Nephron (organoid): ENCODE results near the gene UBAC1.

Source experiments
- H3K27ac Mint-ChIP-seq, 3 experiments: 2 replicates each; pipeline ENCODE4 v1.8.0; 2020; ENCODE audit warnings: mixed read lengths in 3 of 3, mild to moderate bottlenecking in 2 of 3, moderate library complexity in 1 of 3
- H3K27me3 Mint-ChIP-seq: 2 replicates; pipeline ENCODE4 v1.8.0; 2021; ENCODE audit warnings: low read depth, mild to moderate bottlenecking, moderate library complexity, mixed read lengths
- H3K36me3 Mint-ChIP-seq: 2 replicates; pipeline ENCODE4 v1.8.0; 2020; ENCODE audit warnings: low read depth, mixed read lengths
- H3K4me1 Mint-ChIP-seq: 2 replicates; pipeline ENCODE4 v1.8.0; 2020; ENCODE audit warnings: mixed read lengths
- H3K4me3 Mint-ChIP-seq, 3 experiments: 2 replicates each; pipeline ENCODE4 v1.8.0; 2020; ENCODE audit warnings: mild to moderate bottlenecking in 3 of 3, mixed read lengths in 3 of 3, moderate library complexity in 2 of 3
- H3K9me3 Mint-ChIP-seq: 2 replicates; pipeline ENCODE4 v1.8.0; 2020; ENCODE audit warnings: mixed read lengths
- TF ChIP-seq, protein P1 (sequence below), 3 experiments: fragments of 200-600 bp; sonication (generic); IDR thresholded peaks; one replicate each; pipeline ENCODE4 v1.5.0; 2021; ENCODE audit warnings: antibody characterized with exemption in 3 of 3; ENCODE audit not compliant: unreplicated experiment in 3 of 3

Gene UBAC1

DNA sequence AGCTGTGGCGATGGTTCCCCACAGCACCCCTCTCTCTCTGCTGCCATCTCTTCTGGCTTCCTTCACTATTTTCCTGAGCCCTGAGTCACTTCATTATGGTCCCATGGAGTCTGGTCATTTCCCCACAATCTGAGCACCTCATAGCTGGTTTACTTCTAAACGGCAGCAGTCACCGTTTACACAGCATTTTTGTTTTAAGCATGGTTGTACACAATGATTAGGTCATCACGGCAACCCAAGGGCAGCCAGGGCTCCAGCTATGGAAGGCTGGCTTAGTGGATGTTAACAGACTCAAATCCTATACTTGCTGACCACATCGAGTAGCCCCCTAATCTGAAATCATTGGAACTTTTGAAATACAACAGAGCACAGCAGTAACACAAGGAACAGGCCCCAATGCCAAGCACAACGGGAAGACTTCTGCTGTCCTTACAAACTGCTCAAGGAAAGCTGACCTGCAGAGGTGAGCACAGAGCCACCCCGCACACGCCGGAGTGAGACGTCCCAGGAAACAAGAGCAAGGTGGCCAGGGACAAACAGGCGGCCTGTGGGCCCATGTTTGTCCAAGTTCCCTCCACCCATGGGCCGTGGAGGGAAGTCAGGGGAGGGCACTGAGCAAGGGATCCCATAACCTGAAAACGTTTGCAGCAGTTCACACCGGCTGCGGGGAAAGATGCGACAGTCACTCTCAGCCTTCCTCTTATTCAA, 76.7 kb downstream of the UBAC1 start:
- Mint-ChIP-seq H3K9me3 (no peaks in the 10 kb centered on the region), H3K36me3 (peaks cover 10% of the 10 kb centered on the region), H3K27me3 (no peaks in the 10 kb centered on the region), H3K4me3 (no peak overlapping the region), H3K27ac (peak overlapping the region in 1 of 3 experiments; percentile 8), H3K4me1 (peaks cover 55% of the 10 kb centered on the region)
- TF ChIP-seq, protein P1, sequence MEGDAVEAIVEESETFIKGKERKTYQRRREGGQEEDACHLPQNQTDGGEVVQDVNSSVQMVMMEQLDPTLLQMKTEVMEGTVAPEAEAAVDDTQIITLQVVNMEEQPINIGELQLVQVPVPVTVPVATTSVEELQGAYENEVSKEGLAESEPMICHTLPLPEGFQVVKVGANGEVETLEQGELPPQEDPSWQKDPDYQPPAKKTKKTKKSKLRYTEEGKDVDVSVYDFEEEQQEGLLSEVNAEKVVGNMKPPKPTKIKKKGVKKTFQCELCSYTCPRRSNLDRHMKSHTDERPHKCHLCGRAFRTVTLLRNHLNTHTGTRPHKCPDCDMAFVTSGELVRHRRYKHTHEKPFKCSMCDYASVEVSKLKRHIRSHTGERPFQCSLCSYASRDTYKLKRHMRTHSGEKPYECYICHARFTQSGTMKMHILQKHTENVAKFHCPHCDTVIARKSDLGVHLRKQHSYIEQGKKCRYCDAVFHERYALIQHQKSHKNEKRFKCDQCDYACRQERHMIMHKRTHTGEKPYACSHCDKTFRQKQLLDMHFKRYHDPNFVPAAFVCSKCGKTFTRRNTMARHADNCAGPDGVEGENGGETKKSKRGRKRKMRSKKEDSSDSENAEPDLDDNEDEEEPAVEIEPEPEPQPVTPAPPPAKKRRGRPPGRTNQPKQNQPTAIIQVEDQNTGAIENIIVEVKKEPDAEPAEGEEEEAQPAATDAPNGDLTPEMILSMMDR (IDR thresholded peaks at IDR 0.05; ENCODE audit: unreplicated experiment in 3 of 3) = no peak

DNA sequence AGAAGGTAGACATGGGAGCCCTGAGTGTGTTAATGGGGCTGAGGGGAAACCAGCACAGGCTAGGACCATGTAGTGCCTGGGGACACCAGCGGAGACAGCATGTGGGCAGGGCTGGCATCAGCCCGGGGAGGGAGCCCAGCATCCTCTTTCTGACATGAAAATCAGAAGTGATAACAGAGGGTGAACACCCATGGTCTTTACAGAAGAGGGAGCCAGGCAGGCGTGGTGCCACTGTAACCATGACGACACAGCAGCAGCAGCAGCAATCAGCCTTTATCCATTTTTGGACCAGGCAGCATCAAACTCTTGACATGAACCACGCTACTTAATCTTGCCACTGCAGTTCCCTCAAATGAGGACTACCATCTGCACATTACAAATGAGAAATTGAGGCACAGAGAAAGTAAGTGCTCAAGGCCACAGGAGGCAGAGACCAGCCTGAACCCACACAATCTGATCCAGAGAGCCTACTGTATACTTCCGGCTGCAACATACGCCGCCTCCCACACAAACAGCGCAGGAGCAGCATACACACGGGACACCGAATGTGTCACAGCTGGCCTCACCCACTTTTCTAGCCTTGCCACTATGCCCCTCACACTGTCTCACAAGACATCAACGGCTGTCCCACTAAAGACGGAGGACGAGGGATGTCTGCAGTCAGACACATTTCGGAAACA, 77.6 kb downstream of the UBAC1 start:
- no peak overlapping the region for H3K4me3 Mint-ChIP-seq
- peaks cover 10% of the 10 kb centered on the region for H3K36me3 Mint-ChIP-seq
- no peaks in the 10 kb centered on the region for H3K27me3 Mint-ChIP-seq
- TF ChIP-seq, protein P1 (IDR thresholded peaks at IDR 0.05; ENCODE audit: unreplicated experiment in 3 of 3) = no peak
- no peak overlapping the region for H3K27ac Mint-ChIP-seq
- H3K9me3 Mint-ChIP-seq = no peaks in the 10 kb centered on the region
- peaks cover 59% of the 10 kb centered on the region for H3K4me1 Mint-ChIP-seq
